NCI-H460 (cell line): ENCODE data around the gene CHIC2. TPM values are rescaled to one million over a fixed set of nuclear protein-coding genes. Genes with fewer than 3 reads are reported as not detected.

Experiments used
- DNase-seq: peaks from one replicate; pipeline ENCODE4 v3.0.0-alpha.2; 2016; ENCODE audit warnings: low read depth; ENCODE audit errors: extremely low read depth
- small RNA-seq, 2 experiments: library from RNA; depleted of rRNA; stranded (forward); fragments of <200 nt; gene quantifications; one replicate each; pipeline ENCODE3, GENCODE V24; 2014
- total RNA-seq: library from RNA; depleted of rRNA; stranded (reverse); fragments of >200 nt; shearing (Covaris generic); gene quantifications from 2 replicates; pipeline ENCODE4 v1.2.3, GENCODE V29; 2014; rRNA removed

CHIC2 gene
- total RNA-seq, 1 experiment from 2014 or later: 22.2 TPM

DNA sequence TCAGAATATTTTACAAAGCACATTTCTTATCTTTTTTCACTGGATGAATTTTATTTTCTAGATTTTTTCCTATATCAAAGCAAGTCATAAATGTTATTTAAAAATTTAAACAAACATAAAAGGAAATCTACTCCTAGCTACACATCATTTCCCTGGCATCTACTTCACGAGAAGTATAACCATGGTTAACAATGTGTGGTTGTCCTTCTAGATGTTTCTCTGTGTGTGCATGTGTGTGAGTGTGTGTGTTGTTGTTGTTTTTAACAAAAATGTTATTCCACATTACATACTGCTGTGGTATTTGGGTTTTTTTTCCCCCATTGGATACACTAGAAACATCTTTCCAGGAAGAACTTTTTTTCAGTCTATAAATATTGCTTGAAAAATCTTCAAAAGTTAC lies 103.1 kb downstream of the CHIC2 start:
- no peak for DNase-seq

DNA sequence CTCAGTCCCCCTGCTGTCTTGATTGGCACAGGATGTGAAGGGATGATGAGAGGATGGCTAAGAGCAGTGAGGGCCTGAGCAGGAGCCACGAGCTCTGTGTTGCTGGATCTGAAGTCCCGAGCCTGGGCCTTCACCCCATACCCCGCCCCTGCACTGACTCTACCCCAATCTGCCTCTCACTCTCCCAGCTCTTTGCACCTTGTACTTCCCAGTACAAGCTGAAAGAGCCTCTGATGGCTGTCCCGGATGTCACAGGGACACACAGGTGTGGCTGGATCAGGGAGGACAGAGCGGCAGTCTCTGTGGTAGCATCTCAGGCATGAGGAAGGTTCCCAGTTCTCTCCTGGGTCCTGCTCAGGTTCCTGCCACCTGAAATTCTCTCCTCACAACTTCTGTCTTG lies 103.6 kb downstream of the CHIC2 start:
- no peak for DNase-seq

Small RNA genes within 50 kb of the gene (small RNA-seq; reads per million reads assigned to genes)
- gene AC110792.1 (0 reads per million in 2 experiments), gene AC110792.3 (0 reads per million in 2 experiments)

Other genes with a start within 250 kb of the CHIC2 start
- gene GSX2, start 35.6 kb upstream of the CHIC2 start, total RNA-seq: not detected in 2 replicates
- gene PDGFRA, start 164.7 kb upstream of the CHIC2 start, total RNA-seq: 0.05 TPM in 1 of 2 replicates, not detected in the other